HL-60/S4 (cell line): ENCODE data around the gene SLC45A2.
"Not testable (repeated sequence)": the region's sequence is repeated elsewhere in the genome, so short reads cannot be mapped to it uniquely, and the experiment has no call there.

Source experiments
- in situ Hi-C: fragments of 300-500 bp; cut with MboI; formaldehyde crosslinking; loops from 2 replicates; pipeline ENCODE4 v1.14.3; 2022; ENCODE audit warnings: low sequenced_read_pairs

SLC45A2 gene

GRCh38 chr5:33973271-33973670 is 11.2 kb downstream of the SLC45A2 start:
- in situ Hi-C loops, result no loop called here

GRCh38 chr5:33969572-33970452 is 14.7 kb downstream of the SLC45A2 start:
- in situ Hi-C loops, result no loop called here

- in situ Hi-C loops, result no loop called here
Observed at GRCh38 chr5:33968211-33969005, 16.1 kb downstream of the SLC45A2 start.

- in situ Hi-C loops, result no loop called here
Observed at GRCh38 chr5:33966805-33967204, 17.7 kb downstream of the SLC45A2 start.

- in situ Hi-C loops, result no loop called here
Observed at GRCh38 chr5:33964132-33964700, 20.3 kb downstream of the SLC45A2 start.

GRCh38 chr5:33958176-33958575 is 26.3 kb downstream of the SLC45A2 start:
- in situ Hi-C loops, result no loop called here

- in situ Hi-C loops, result no loop called here
Observed at GRCh38 chr5:33957577-33958150, 26.8 kb downstream of the SLC45A2 start.

GRCh38 chr5:33952175-33952574 is 32.3 kb downstream of the SLC45A2 start:
- in situ Hi-C loops, result not testable (repeated sequence)

- in situ Hi-C loops, result no loop called here
Observed at GRCh38 chr5:33944543-33945132, 39.9 kb downstream of the SLC45A2 start.

- in situ Hi-C loops, result no loop called here
Observed at GRCh38 chr5:33941090-33941489, 43.4 kb downstream of the SLC45A2 start.

- in situ Hi-C loops, result no loop called here
Observed at GRCh38 chr5:33939556-33940262, 44.8 kb downstream of the SLC45A2 start.

GRCh38 chr5:33938881-33939280 is 45.6 kb downstream of the SLC45A2 start:
- in situ Hi-C loops, result no loop called here

- in situ Hi-C loops, result no loop called here
Observed at GRCh38 chr5:33938507-33938796, 46.0 kb downstream of the SLC45A2 start.

- in situ Hi-C loops, result no loop called here
Observed at GRCh38 chr5:33937707-33938506, 46.6 kb downstream of the SLC45A2 start.

- in situ Hi-C loops, result no loop called here
Observed at GRCh38 chr5:33937017-33937706, 47.3 kb downstream of the SLC45A2 start.

- in situ Hi-C loops, result no loop called here
Observed at GRCh38 chr5:33936381-33937016, 48.0 kb downstream of the SLC45A2 start, which contains the start of gene RXFP3. Gene RXFP3, plus strand, starts transcription at chr5:33936386. Its CDS starts 355 bp downstream, at chr5:33936741.

- in situ Hi-C loops, result no loop called here
Observed at GRCh38 chr5:33936004-33936380, 48.5 kb downstream of the SLC45A2 start.

- in situ Hi-C loops, result no loop called here
Observed at GRCh38 chr5:33934176-33934575, 50.3 kb downstream of the SLC45A2 start.
